ENCODE measurements around the gene PRSS48.

DNA sequence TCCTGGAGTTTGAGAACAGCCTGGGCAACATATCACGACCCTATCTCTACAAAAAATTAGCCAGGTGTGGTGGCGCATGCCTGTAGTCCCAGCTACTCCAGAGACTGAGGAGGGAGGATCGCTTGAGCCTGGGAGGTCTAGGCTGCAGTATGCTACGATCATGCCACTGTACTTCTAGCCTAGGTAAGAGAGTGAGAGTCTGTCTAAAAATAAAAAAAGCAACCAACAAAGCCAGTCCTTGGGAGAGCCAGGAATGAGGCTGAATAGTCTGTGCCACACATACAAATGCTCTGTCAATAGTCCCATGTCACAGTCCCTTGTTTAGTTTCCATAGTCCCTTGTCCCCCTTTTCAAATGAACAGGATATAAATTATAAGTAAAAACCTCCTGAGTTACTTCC, 19.3 kb upstream of the PRSS48 start:
- TF ChIP-seq POLR2A (IDR thresholded peaks at IDR 0.05) (no peak), CTCF (IDR thresholded peaks at IDR 0.05) (no peak)
